Activated CD4-positive, alpha-beta T cell treated with anti-CD3 and anti-CD28 coated beads for 36 hours (primary cell): Measurements from ENCODE around the gene STAG1. TPM values are rescaled to one million over a fixed set of nuclear protein-coding genes. Genes with fewer than 3 reads are reported as not detected.

Experiments used
- ATAC-seq: fragments of 200-7000 bp; cut with Tn5 transposase; one replicate; pipeline ENCODE4 v1.10.0; 2021; ENCODE audit warnings: mild to moderate bottlenecking, moderate library complexity
- CTCF ChIA-PET: fragments of 350-600 bp; sonication (Branson Sonifier 250); formaldehyde crosslinking; loops from one replicate; lab custom pipeline; 2021; ENCODE audit warnings: antibody characterized with exemption; lab: Charles Lee
- POLR2A ChIA-PET: fragments of 350-600 bp; sonication (Branson Sonifier 250); formaldehyde crosslinking; loops from one replicate; lab custom pipeline; 2021; ENCODE audit warnings: antibody characterized with exemption, inconsistent platforms; lab: Charles Lee
- DNase-seq: peaks from one replicate; pipeline ENCODE4 v3.0.0-alpha.2; 2020
- H3K27ac Mint-ChIP-seq: one replicate; pipeline ENCODE4 v1.8.0; 2021; ENCODE audit warnings: mixed read lengths
- H3K27me3 Mint-ChIP-seq: one replicate; pipeline ENCODE4 v1.8.0; 2021; ENCODE audit warnings: mixed read lengths
- H3K36me3 Mint-ChIP-seq: one replicate; pipeline ENCODE4 v1.8.0; 2021; ENCODE audit warnings: low read depth, mixed read lengths
- H3K4me1 Mint-ChIP-seq: one replicate; pipeline ENCODE4 v1.8.0; 2021; ENCODE audit warnings: mixed read lengths
- H3K4me3 Mint-ChIP-seq: one replicate; pipeline ENCODE4 v1.8.0; 2021; ENCODE audit warnings: mild to moderate bottlenecking, moderate library complexity, mixed read lengths
- H3K9me3 Mint-ChIP-seq: one replicate; pipeline ENCODE4 v1.8.0; 2021; ENCODE audit warnings: low read depth, mixed read lengths
- intact Hi-C, 2 experiments: fragments of 100-400 bp; cut with DNase I in 1 of 2; cut with micrococcal nuclease in 1 of 2; formaldehyde crosslinking; loops; one replicate each; pipeline versions ENCODE4 v1.14.2 to v1.15.1; 2022 to 2024; cut with DNase I, micrococcal nuclease
- total RNA-seq, 2 experiments: library from RNA; stranded (reverse); gene quantifications; one replicate each; pipeline ENCODE4 v1.2.3, GENCODE V29; 2021

Gene STAG1
- total RNA-seq, 2 experiments from 2014 or later = 27.1 to 36.0 TPM

- CTCF ChIA-PET = interaction anchor here (0.6 to 1.2 kb wide), 3 partner anchors 22 to 362 kb away, joined by 3 read pairs; no protein-coding TSS in a partner anchor
- H3K4me3 Mint-ChIP-seq = no peak overlapping the region
- H3K27me3 Mint-ChIP-seq = no peaks in the 10 kb centered on the region
- no peak for ATAC-seq
- peaks cover 53% of the 10 kb centered on the region for H3K36me3 Mint-ChIP-seq
- no peak for DNase-seq
- POLR2A ChIA-PET = no interaction called here
- no peak overlapping the region for H3K27ac Mint-ChIP-seq
- H3K4me1 Mint-ChIP-seq = no peaks in the 10 kb centered on the region
- intact Hi-C loops = no loop called here
- no peaks in the 10 kb centered on the region for H3K9me3 Mint-ChIP-seq
These were observed 419.4 kb downstream of the STAG1 start for GRCh38 chr3:136332776-136333175.

GRCh38 chr3:136332302-136332701 is 419.9 kb downstream of the STAG1 start:
- DNase-seq (no peak), ATAC-seq (no peak)
- intact Hi-C loops = no loop called here
- Mint-ChIP-seq H3K36me3 (peaks cover 56% of the 10 kb centered on the region), H3K9me3 (no peaks in the 10 kb centered on the region), H3K4me3 (no peak overlapping the region), H3K4me1 (no peaks in the 10 kb centered on the region), H3K27me3 (no peaks in the 10 kb centered on the region), H3K27ac (no peak overlapping the region)
- CTCF ChIA-PET = no interaction called here
- POLR2A ChIA-PET = no interaction called here

- POLR2A ChIA-PET = no interaction called here
- intact Hi-C loops = no loop called here
- H3K4me3 Mint-ChIP-seq = no peak overlapping the region
- CTCF ChIA-PET = no interaction called here
- H3K9me3 Mint-ChIP-seq = no peaks in the 10 kb centered on the region
- no peaks in the 10 kb centered on the region for H3K4me1 Mint-ChIP-seq
- no peak for ATAC-seq
- H3K27me3 Mint-ChIP-seq = no peaks in the 10 kb centered on the region
- H3K27ac Mint-ChIP-seq = no peak overlapping the region
- peaks cover 64% of the 10 kb centered on the region for H3K36me3 Mint-ChIP-seq
- no peak for DNase-seq
These were observed 421.3 kb downstream of the STAG1 start for GRCh38 chr3:136330900-136331299.

GRCh38 chr3:136329593-136329992 is 422.6 kb downstream of the STAG1 start:
- Mint-ChIP-seq H3K4me3 (no peak overlapping the region), H3K27ac (no peak overlapping the region), H3K9me3 (no peaks in the 10 kb centered on the region), H3K27me3 (no peaks in the 10 kb centered on the region), H3K36me3 (peaks cover 61% of the 10 kb centered on the region), H3K4me1 (no peaks in the 10 kb centered on the region)
- ChIA-PET POLR2A (no interaction called here), CTCF (interaction anchor here (0.6 kb wide), 1 partner anchor 80 kb away, joined by 3 read pairs; the partner anchor contains the start of gene PCCB)
- intact Hi-C loops = no loop called here
- DNase-seq = no peak
- no peak for ATAC-seq

- ChIA-PET POLR2A (no interaction called here), CTCF (interaction anchor here (1.0 kb wide), 1 partner anchor 14 kb away, joined by 3 read pairs; no protein-coding TSS in a partner anchor)
- no peak for DNase-seq
- Mint-ChIP-seq H3K4me1 (no peaks in the 10 kb centered on the region), H3K9me3 (peaks cover 8% of the 10 kb centered on the region), H3K27me3 (no peaks in the 10 kb centered on the region), H3K27ac (no peak overlapping the region), H3K4me3 (no peak overlapping the region), H3K36me3 (peaks cover 60% of the 10 kb centered on the region)
- intact Hi-C loops = no loop called here
- no peak for ATAC-seq
These were observed 424.5 kb downstream of the STAG1 start for GRCh38 chr3:136327671-136328070.

- POLR2A ChIA-PET = no interaction called here
- no peaks in the 10 kb centered on the region for H3K27me3 Mint-ChIP-seq
- ATAC-seq = no peak
These were observed 425.9 kb downstream of the STAG1 start for GRCh38 chr3:136326316-136326715.

GRCh38 chr3:136311968-136312367 is 440.2 kb downstream of the STAG1 start:
- CTCF ChIA-PET = no interaction called here
- DNase-seq (no peak), ATAC-seq (no peak)
- Mint-ChIP-seq H3K4me1 (no peaks in the 10 kb centered on the region), H3K27me3 (no peaks in the 10 kb centered on the region), H3K27ac (no peak overlapping the region), H3K9me3 (no peaks in the 10 kb centered on the region), H3K36me3 (peaks cover 30% of the 10 kb centered on the region), H3K4me3 (no peak overlapping the region)
- POLR2A ChIA-PET = no interaction called here
- intact Hi-C loops = no loop called here

More at GRCh38 chr3:136326316-136326715, 425.9 kb downstream of the STAG1 start:
- no peak overlapping the region for H3K27ac Mint-ChIP-seq
- H3K36me3 Mint-ChIP-seq = peaks cover 72% of the 10 kb centered on the region
- intact Hi-C loops = no loop called here
- no peak overlapping the region for H3K4me3 Mint-ChIP-seq
- peaks cover 18% of the 10 kb centered on the region for H3K9me3 Mint-ChIP-seq
- no peaks in the 10 kb centered on the region for H3K4me1 Mint-ChIP-seq
- CTCF ChIA-PET = no interaction called here
- no peak for DNase-seq

GRCh38 chr3:136311261-136311660 is 440.9 kb downstream of the STAG1 start:
- ChIA-PET CTCF (interaction anchor here (0.7 to 1.0 kb wide), 2 partner anchors 22 to 400 kb away, joined by 3 read pairs; no protein-coding TSS in a partner anchor), POLR2A (no interaction called here)
- intact Hi-C loops = no loop called here
- Mint-ChIP-seq H3K36me3 (peaks cover 28% of the 10 kb centered on the region), H3K4me3 (no peak overlapping the region), H3K27me3 (no peaks in the 10 kb centered on the region), H3K9me3 (peaks cover 3% of the 10 kb centered on the region), H3K4me1 (no peaks in the 10 kb centered on the region), H3K27ac (no peak overlapping the region)
- ATAC-seq (no peak), DNase-seq (no peak)

- Mint-ChIP-seq H3K9me3 (peaks cover 7% of the 10 kb centered on the region), H3K36me3 (peaks cover 33% of the 10 kb centered on the region), H3K4me3 (no peak overlapping the region), H3K27ac (no peak overlapping the region), H3K27me3 (no peaks in the 10 kb centered on the region), H3K4me1 (no peaks in the 10 kb centered on the region)
- ChIA-PET CTCF (interaction anchor here (0.7 to 1.6 kb wide), 7 partner anchors 11 to 1723 kb away, joined by 3 to 6 read pairs (median 3); no protein-coding TSS in a partner anchor), POLR2A (interaction anchor here (0.9 kb wide), 1 partner anchor 24 kb away, joined by 3 read pairs; no protein-coding TSS in a partner anchor)
- intact Hi-C loops = loop anchor here (1.0 to 10.0 kb wide), 4 partner anchors 229 to 709 kb away; partner anchors contain the start of gene STAG1 (in 1 of the 2)
- ATAC-seq (peak; percentile 44), DNase-seq (no peak)
These were observed 446.3 kb downstream of the STAG1 start for GRCh38 chr3:136305879-136306278.

- ChIA-PET CTCF (interaction anchor here (0.5 kb wide), 1 partner anchor 1671 kb away, joined by 4 read pairs; no protein-coding TSS in a partner anchor), POLR2A (no interaction called here)
- Mint-ChIP-seq H3K36me3 (peaks cover 24% of the 10 kb centered on the region), H3K27me3 (no peaks in the 10 kb centered on the region), H3K9me3 (no peaks in the 10 kb centered on the region), H3K4me3 (no peak overlapping the region), H3K4me1 (no peaks in the 10 kb centered on the region), H3K27ac (no peak overlapping the region)
- no peak for DNase-seq
- intact Hi-C loops = loop anchor here in 1 of 2 experiments (10.0 kb wide), 1 partner anchor 714 kb away; no protein-coding TSS in a partner anchor
- ATAC-seq = no peak
These were observed 451.7 kb downstream of the STAG1 start for GRCh38 chr3:136300444-136300843.

- ChIA-PET POLR2A (no interaction called here), CTCF (interaction anchor here (0.6 kb wide), 1 partner anchor 93 kb away, joined by 3 read pairs; no protein-coding TSS in a partner anchor)
- peaks cover 29% of the 10 kb centered on the region for H3K36me3 Mint-ChIP-seq
- H3K27me3 Mint-ChIP-seq = no peaks in the 10 kb centered on the region
- H3K4me3 Mint-ChIP-seq = no peak overlapping the region
- intact Hi-C loops = no loop called here
- H3K4me1 Mint-ChIP-seq = no peaks in the 10 kb centered on the region
- ATAC-seq (no peak), DNase-seq (no peak)
- H3K9me3 Mint-ChIP-seq = no peaks in the 10 kb centered on the region
- no peak overlapping the region for H3K27ac Mint-ChIP-seq
These were observed 454.4 kb downstream of the STAG1 start for GRCh38 chr3:136297826-136298225.

- intact Hi-C loops = no loop called here
- ATAC-seq (no peak), DNase-seq (no peak)
- CTCF ChIA-PET = no interaction called here
- no peaks in the 10 kb centered on the region for H3K4me1 Mint-ChIP-seq
- peaks cover 32% of the 10 kb centered on the region for H3K36me3 Mint-ChIP-seq
- POLR2A ChIA-PET = no interaction called here
- H3K9me3 Mint-ChIP-seq = no peaks in the 10 kb centered on the region
- no peaks in the 10 kb centered on the region for H3K27me3 Mint-ChIP-seq
- H3K27ac Mint-ChIP-seq = no peak overlapping the region
- no peak overlapping the region for H3K4me3 Mint-ChIP-seq
These were observed 455.2 kb downstream of the STAG1 start for GRCh38 chr3:136296960-136297359.
